DND-41 (cell line): ENCODE data around the gene PCID2.

Experiments
- ATAC-seq: fragments of 200-7000 bp; cut with Tn5 transposase; 3 replicates; pipeline ENCODE4 v1.9.1; 2021; ENCODE audit warnings: low read depth; ENCODE audit not compliant: insufficient read depth
- DNase-seq: peaks from one replicate; pipeline ENCODE4 v3.0.0-alpha.2; 2020
- H2AFZ ChIP-seq: 2 replicates; pipeline ENCODE4 v1.6.0; 2012; ENCODE audit warnings: low read depth, low read length
- H3K27ac ChIP-seq: 2 replicates; pipeline ENCODE4 v1.5.1; 2012; ENCODE audit warnings: low read length, inconsistent platforms
- H3K27me3 ChIP-seq: fragments of 200-600 bp; sonication (generic); 2 replicates; pipeline ENCODE4 v1.6.0; 2012; ENCODE audit warnings: low read length, mild to moderate bottlenecking, inconsistent platforms; ENCODE audit not compliant: insufficient read depth, poor library complexity
- H3K36me3 ChIP-seq: 2 replicates; pipeline ENCODE4 v1.5.1; 2012; ENCODE audit warnings: low read length, inconsistent platforms; ENCODE audit not compliant: insufficient read depth
- H3K4me1 ChIP-seq: 2 replicates; pipeline ENCODE4 v1.5.1; 2012; ENCODE audit warnings: mild to moderate bottlenecking, low read length; ENCODE audit not compliant: insufficient read depth
- H3K4me2 ChIP-seq: 2 replicates; pipeline ENCODE4 v1.6.0; 2012; ENCODE audit warnings: mild to moderate bottlenecking, moderate library complexity, low read length, inconsistent platforms; ENCODE audit not compliant: insufficient read depth
- H3K4me3 ChIP-seq, 2 experiments: fragments of 200-600 bp in 1 of 2; shearing (Covaris generic) in 1 of 2; 2 replicates each; pipeline ENCODE4 v1.5.1; 2012 to 2016; ENCODE audit warnings: inconsistent platforms in 2 of 2, low read length in 2 of 2, mild to moderate bottlenecking in 2 of 2, low read depth in 1 of 2, moderate library complexity in 1 of 2
- H3K79me2 ChIP-seq: 2 replicates; pipeline ENCODE4 v1.6.0; 2012; ENCODE audit warnings: low read length, inconsistent platforms; ENCODE audit not compliant: insufficient read depth
- H3K9ac ChIP-seq: 2 replicates; pipeline ENCODE4 v1.6.0; 2012; ENCODE audit warnings: low read depth, mild to moderate bottlenecking, inconsistent platforms, low read length, moderate library complexity
- H3K9me3 ChIP-seq: 2 replicates; pipeline ENCODE4 v1.5.1; 2012; ENCODE audit warnings: low read length, moderate library complexity, mild to moderate bottlenecking, inconsistent platforms; ENCODE audit not compliant: insufficient read depth, severe bottlenecking
- H4K20me1 ChIP-seq: 2 replicates; pipeline ENCODE4 v1.6.0; 2012; ENCODE audit warnings: low read length; ENCODE audit not compliant: insufficient read depth
- EZH2 ChIP-seq: IDR thresholded peaks from 3 replicates; pipeline ENCODE4 v1.6.1; 2012; ENCODE audit warnings: borderline replicate concordance, low read depth, mild to moderate bottlenecking, moderate library complexity, low read length, inconsistent platforms; ENCODE audit not compliant: severe bottlenecking
- TF ChIP-seq, protein P1 (sequence below): IDR thresholded peaks from 2 replicates; pipeline ENCODE4 v1.5.1; 2012; ENCODE audit warnings: borderline replicate concordance, low read length, moderate library complexity, mild to moderate bottlenecking; ENCODE audit not compliant: poor library complexity, severe bottlenecking; ENCODE audit errors: extremely low read depth

Gene PCID2

DNA sequence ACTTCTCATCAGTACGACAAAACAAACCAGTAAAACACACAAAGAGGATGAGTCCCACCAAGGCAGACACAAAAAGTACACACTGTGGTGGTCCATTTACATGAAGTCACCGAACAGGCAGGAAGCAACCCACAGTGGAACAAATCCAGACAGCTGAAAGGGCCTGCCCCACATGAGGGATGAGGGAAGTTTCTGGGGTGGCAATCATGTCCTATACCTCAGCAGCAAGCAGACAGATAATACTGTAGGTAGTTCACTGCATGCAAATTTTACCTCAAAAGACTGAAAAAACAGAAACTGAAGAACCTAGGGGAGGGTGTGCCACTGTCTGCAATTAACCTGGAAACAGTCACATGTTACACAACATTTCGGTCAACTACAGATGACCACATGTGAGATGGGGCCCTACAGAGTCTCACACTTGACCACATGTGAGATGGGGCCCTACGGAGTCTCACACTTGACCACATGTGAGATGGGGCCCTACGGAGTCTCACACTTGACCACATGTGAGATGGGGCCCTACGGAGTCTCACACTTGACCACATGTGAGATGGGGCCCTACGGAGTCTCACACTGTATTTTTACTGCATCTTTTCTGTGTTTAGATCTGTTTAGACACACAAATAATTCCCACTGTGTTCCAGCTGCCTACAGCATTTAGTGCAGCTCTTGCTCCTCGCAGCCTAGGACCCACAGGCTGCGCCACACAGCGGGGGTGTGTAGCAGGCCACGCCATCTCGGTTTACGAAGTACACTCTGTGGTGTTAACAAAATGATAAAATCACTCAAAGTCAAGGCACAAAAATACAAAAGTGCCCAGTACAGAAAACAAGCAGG lies 22.2 kb downstream of the PCID2 start:
- Histone ChIP-seq H3K79me2 (peaks cover 9% of the 10 kb centered on the region), H4K20me1 (peaks cover 11% of the 10 kb centered on the region; the same call in 1 of the 2 replicates), H3K4me1 (no peaks in the 10 kb centered on the region), H3K9me3 (no peaks in the 10 kb centered on the region), H2AFZ (no peak overlapping the region), H3K9ac (no peak overlapping the region), H3K4me2 (no peak overlapping the region), H3K4me3 (no peak overlapping the region), H3K27me3 (no peaks in the 10 kb centered on the region), H3K27ac (no peak overlapping the region), H3K36me3 (peaks cover 81% of the 10 kb centered on the region)
- no peak for DNase-seq
- TF ChIP-seq, protein P1, sequence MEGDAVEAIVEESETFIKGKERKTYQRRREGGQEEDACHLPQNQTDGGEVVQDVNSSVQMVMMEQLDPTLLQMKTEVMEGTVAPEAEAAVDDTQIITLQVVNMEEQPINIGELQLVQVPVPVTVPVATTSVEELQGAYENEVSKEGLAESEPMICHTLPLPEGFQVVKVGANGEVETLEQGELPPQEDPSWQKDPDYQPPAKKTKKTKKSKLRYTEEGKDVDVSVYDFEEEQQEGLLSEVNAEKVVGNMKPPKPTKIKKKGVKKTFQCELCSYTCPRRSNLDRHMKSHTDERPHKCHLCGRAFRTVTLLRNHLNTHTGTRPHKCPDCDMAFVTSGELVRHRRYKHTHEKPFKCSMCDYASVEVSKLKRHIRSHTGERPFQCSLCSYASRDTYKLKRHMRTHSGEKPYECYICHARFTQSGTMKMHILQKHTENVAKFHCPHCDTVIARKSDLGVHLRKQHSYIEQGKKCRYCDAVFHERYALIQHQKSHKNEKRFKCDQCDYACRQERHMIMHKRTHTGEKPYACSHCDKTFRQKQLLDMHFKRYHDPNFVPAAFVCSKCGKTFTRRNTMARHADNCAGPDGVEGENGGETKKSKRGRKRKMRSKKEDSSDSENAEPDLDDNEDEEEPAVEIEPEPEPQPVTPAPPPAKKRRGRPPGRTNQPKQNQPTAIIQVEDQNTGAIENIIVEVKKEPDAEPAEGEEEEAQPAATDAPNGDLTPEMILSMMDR = no peak
- TF ChIP-seq EZH2 = no peak
- ATAC-seq = no peak

DNA sequence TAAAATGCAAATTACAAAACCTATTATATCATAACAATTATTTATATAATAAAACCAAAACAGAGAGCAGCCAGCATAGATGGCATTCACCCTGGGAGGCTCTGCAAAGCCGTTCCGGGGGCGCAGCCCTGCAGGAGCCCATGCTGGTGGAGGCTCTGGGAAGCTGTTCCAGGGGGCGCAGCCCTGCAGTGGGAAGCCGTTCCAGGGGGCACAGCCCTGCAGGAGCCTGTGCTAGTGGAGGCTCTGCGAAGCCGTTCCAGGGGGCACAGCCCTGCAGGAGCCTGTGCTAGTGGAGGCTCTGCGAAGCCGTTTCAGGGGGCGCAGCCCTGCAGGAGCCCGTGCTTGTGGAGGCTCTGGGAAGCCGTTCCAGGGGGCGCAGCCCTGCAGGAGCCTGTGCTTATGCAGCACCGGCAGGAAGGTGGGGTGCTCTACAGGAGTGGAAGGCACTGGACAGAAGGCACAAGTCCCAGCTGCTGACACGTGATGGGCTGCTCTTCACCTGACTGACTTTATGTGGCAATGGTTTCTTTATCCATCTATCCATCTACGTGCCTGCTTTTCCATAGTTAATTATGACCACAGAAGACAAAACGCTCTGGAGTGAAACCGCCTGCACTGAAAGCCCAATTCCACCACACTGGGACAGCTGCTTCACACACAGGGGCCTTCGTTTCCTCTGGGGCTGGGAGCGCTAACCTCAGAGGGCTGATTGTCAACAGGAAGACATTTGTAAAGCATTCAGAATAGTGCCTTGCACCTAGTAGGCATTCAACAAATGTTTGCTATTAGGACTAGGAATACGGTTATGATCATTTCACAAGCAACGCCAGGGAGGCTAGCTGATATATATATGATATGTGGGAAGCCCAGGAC lies 23.7 kb downstream of the PCID2 start:
- TF ChIP-seq, protein P1 = no peak
- TF ChIP-seq EZH2 = no peak
- Histone ChIP-seq H3K4me2 (no peak overlapping the region), H3K27ac (no peak overlapping the region), H3K79me2 (peaks cover 9% of the 10 kb centered on the region), H3K4me3 (no peak overlapping the region), H3K27me3 (no peaks in the 10 kb centered on the region), H3K4me1 (no peaks in the 10 kb centered on the region), H3K36me3 (peaks cover 86% of the 10 kb centered on the region), H4K20me1 (peaks cover 11% of the 10 kb centered on the region; the same call in 1 of the 2 replicates), H3K9ac (no peak overlapping the region), H3K9me3 (no peaks in the 10 kb centered on the region), H2AFZ (no peak overlapping the region)
- ATAC-seq (peak; percentile 76), DNase-seq (peak; percentile 29)

DNA sequence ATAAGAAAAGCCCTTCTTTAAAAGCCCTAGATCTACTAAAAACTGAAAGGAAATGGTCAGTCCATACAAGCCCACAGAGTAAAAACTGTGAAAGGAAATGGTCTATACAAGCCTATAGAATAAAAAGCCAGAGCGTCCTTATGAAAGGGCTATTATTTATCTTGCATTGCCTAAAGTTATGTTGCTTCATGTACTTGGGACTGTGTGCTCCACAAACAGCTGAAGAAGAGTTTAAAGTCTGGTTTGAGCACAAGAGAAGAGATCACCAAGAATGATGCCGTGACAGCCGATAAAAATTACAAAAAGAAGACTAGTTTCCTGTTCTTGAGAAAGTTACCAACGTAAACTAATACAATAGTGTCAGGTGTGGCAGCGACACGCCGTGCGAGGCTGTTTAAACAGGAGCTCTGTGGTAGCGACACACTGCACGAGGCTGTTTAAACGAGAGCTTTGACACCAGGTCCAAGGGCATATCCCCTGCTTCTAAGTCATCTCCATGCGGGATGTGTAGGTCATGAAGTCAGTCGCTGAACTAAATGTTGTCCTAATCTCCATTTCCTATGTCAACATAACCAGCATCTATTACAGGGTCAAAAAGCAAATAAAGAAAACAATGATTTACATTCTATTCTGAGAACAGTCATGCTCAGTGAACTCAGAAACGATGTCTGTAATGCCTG lies 24.9 kb downstream of the PCID2 start:
- Histone ChIP-seq H3K27me3 (no peaks in the 10 kb centered on the region), H3K4me1 (no peaks in the 10 kb centered on the region), H3K9ac (no peak overlapping the region), H3K9me3 (no peaks in the 10 kb centered on the region), H2AFZ (no peak overlapping the region), H3K36me3 (peaks cover 88% of the 10 kb centered on the region), H3K4me2 (no peak overlapping the region), H3K27ac (no peak overlapping the region), H3K4me3 (no peak overlapping the region), H4K20me1 (peaks cover 17% of the 10 kb centered on the region; the same call in 1 of the 2 replicates), H3K79me2 (peaks cover 9% of the 10 kb centered on the region)
- TF ChIP-seq, protein P1 = no peak
- TF ChIP-seq EZH2 = no peak
- no peak for DNase-seq
- ATAC-seq = no peak
